SH-SY5Y (cell line): ENCODE results near the gene MRPS16.

Experiments
- GATA2 ChIP-seq: IDR thresholded peaks from 2 replicates; pipeline ENCODE4 v1.6.1; 2011; ENCODE audit warnings: mild to moderate bottlenecking, low read depth, low read length
- GATA3 ChIP-seq: IDR thresholded peaks from 2 replicates; pipeline ENCODE4 v1.6.1; 2011; ENCODE audit warnings: low read depth, mild to moderate bottlenecking, low read length, moderate library complexity

- TF ChIP-seq GATA3 (no peak), GATA2 (no peak)
Observed at GRCh38 chr10:73262105-73262730, 9.8 kb upstream of the MRPS16 start.
